HG03460 (cell line): ENCODE measurements around the gene N4BP2L2.
A peak's percentile ranks its signal among the peaks of the same experiment; 100 is the strongest.

Experiments used
- ATAC-seq: cut with Tn5 transposase; IDR thresholded peaks from one replicate; pipeline ENCODE4 v1.9.1; 2021; ENCODE audit not compliant: unreplicated experiment

Gene N4BP2L2

GRCh38 chr13:32427852-32428580 is 110.6 kb downstream of the N4BP2L2 start, which contains the start of gene N4BP2L1:
Gene N4BP2L1 (minus strand): TSS chr13:32428130. CDS start chr13:32428082, 48 bp downstream.
- ATAC-seq, result peak; percentile 61

- ATAC-seq, result peak; percentile 15
These were observed 111.4 kb downstream of the N4BP2L2 start for GRCh38 chr13:32426990-32427851.

- peak; percentile 38 for ATAC-seq
These were observed 112.2 kb downstream of the N4BP2L2 start for GRCh38 chr13:32426191-32426989.

- no peak for ATAC-seq
These were observed 113.4 kb downstream of the N4BP2L2 start for GRCh38 chr13:32425158-32425557.

- ATAC-seq, result no peak
These were observed 115.0 kb downstream of the N4BP2L2 start for GRCh38 chr13:32423592-32423991.

- ATAC-seq, result no peak
These were observed 118.7 kb downstream of the N4BP2L2 start for GRCh38 chr13:32419862-32420261.

GRCh38 chr13:32417995-32418394 is 120.6 kb downstream of the N4BP2L2 start:
- no peak for ATAC-seq

GRCh38 chr13:32415019-32415418 is 123.6 kb downstream of the N4BP2L2 start:
- ATAC-seq, result no peak

GRCh38 chr13:32414580-32414979 is 124.0 kb downstream of the N4BP2L2 start:
- ATAC-seq, result no peak

- no peak for ATAC-seq
These were observed 125.3 kb downstream of the N4BP2L2 start for GRCh38 chr13:32413284-32413683.

GRCh38 chr13:32409561-32410421 is 128.8 kb downstream of the N4BP2L2 start:
- no peak for ATAC-seq

GRCh38 chr13:32409001-32409313 is 129.6 kb downstream of the N4BP2L2 start:
- no peak for ATAC-seq

GRCh38 chr13:32408296-32409000 is 130.1 kb downstream of the N4BP2L2 start:
- no peak for ATAC-seq

- ATAC-seq, result no peak
These were observed 130.7 kb downstream of the N4BP2L2 start for GRCh38 chr13:32407854-32408253.

- ATAC-seq, result no peak
These were observed 135.5 kb downstream of the N4BP2L2 start for GRCh38 chr13:32403108-32403507.

- ATAC-seq, result no peak
These were observed 147.4 kb downstream of the N4BP2L2 start for GRCh38 chr13:32391101-32391619.

GRCh38 chr13:32390484-32390883 is 148.1 kb downstream of the N4BP2L2 start:
- ATAC-seq, result no peak

GRCh38 chr13:32390048-32390447 is 148.5 kb downstream of the N4BP2L2 start:
- ATAC-seq, result no peak

- ATAC-seq, result no peak
These were observed 153.2 kb downstream of the N4BP2L2 start for GRCh38 chr13:32385410-32385809.

- ATAC-seq, result no peak
These were observed 153.9 kb downstream of the N4BP2L2 start for GRCh38 chr13:32384702-32385101.
